Measurements from ENCODE around the gene CNGB1. TPM values are rescaled to one million over a fixed set of nuclear protein-coding genes. Genes with fewer than 3 reads are reported as not detected.

CNGB1 gene
- total RNA-seq, 2 experiments from 2014 or later = not detected

DNA sequence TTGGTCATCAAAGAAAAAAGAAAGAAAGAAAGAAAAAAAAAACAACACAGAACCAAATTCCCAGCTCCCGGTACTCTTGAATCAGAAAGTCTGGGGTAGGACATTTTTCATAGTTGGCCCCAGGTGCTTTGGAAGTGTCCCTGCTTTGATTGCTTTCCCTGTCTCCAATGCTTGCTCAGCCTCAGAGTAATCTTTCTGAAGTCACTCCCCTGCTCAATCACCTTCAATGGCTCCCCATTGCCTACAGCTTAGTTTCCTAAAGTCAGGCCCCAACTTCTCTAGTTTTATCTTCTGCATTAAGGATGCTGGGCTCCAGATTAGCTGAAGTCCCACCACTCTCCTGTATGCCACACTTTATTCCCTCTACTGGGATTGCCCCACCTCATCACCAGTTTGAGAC is 17.1 kb downstream of the CNGB1 start:
- TF ChIP-seq, protein P1, sequence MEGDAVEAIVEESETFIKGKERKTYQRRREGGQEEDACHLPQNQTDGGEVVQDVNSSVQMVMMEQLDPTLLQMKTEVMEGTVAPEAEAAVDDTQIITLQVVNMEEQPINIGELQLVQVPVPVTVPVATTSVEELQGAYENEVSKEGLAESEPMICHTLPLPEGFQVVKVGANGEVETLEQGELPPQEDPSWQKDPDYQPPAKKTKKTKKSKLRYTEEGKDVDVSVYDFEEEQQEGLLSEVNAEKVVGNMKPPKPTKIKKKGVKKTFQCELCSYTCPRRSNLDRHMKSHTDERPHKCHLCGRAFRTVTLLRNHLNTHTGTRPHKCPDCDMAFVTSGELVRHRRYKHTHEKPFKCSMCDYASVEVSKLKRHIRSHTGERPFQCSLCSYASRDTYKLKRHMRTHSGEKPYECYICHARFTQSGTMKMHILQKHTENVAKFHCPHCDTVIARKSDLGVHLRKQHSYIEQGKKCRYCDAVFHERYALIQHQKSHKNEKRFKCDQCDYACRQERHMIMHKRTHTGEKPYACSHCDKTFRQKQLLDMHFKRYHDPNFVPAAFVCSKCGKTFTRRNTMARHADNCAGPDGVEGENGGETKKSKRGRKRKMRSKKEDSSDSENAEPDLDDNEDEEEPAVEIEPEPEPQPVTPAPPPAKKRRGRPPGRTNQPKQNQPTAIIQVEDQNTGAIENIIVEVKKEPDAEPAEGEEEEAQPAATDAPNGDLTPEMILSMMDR (IDR thresholded peaks at IDR 0.05) = no peak
- ATAC-seq (no peak), DNase-seq (no peak)
- Mint-ChIP-seq H3K36me3 (ENCODE audit: low read depth) (no peaks in the 10 kb centered on the region), H3K9me3 (no peaks in the 10 kb centered on the region), H3K27ac (no peak overlapping the region), H3K4me1 (ENCODE audit: low read depth) (no peaks in the 10 kb centered on the region), H3K27me3 (no peaks in the 10 kb centered on the region), H3K4me3 (no peak overlapping the region)
- ChIA-PET CTCF (no interaction called here), POLR2A (no interaction called here)
- intact Hi-C loops (cut with micrococcal nuclease) = no loop called here

DNA sequence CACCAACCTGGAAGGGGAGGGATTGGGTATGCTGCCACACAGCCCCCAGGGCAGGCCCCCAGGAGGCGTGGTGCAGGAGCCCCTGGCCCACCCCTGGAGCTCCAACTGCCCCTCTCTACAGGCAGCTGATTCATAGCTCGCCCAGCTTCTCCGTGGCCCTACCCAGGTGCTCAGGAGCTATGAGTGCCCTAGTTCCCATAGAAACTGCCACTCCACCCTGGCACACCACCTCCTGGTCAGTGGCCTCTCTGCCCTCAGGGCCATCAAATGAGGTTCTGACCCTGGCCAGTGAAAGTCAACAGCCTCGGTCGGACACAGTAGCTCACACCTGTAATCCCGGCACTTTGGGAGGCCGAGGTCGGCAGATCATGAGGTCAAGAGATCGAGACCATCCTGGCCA is 18.0 kb downstream of the CNGB1 start:
- no peaks in the 10 kb centered on the region for H3K36me3 Mint-ChIP-seq (ENCODE audit: low read depth)
- DNase-seq (no peak), ATAC-seq (no peak)
- ChIA-PET CTCF (no interaction called here), POLR2A (no interaction called here)
- no peak overlapping the region for H3K27ac Mint-ChIP-seq
- H3K9me3 Mint-ChIP-seq = no peaks in the 10 kb centered on the region
- no peaks in the 10 kb centered on the region for H3K27me3 Mint-ChIP-seq
- no peaks in the 10 kb centered on the region for H3K4me1 Mint-ChIP-seq (ENCODE audit: low read depth)
- intact Hi-C loops (cut with micrococcal nuclease) = no loop called here
- TF ChIP-seq, protein P1 (IDR thresholded peaks at IDR 0.05) = no peak
- no peak overlapping the region for H3K4me3 Mint-ChIP-seq

GRCh38 chr16:57951204-57951960 is 19.5 kb downstream of the CNGB1 start:
- Mint-ChIP-seq H3K4me1 (ENCODE audit: low read depth) (no peaks in the 10 kb centered on the region), H3K27ac (no peak overlapping the region), H3K4me3 (no peak overlapping the region), H3K27me3 (no peaks in the 10 kb centered on the region), H3K36me3 (ENCODE audit: low read depth) (no peaks in the 10 kb centered on the region), H3K9me3 (no peaks in the 10 kb centered on the region)
- TF ChIP-seq, protein P1 (IDR thresholded peaks at IDR 0.05) = no peak
- DNase-seq (no peak), ATAC-seq (no peak)
- intact Hi-C loops (cut with micrococcal nuclease) = no loop called here
- ChIA-PET POLR2A (no interaction called here), CTCF (no interaction called here)

DNA sequence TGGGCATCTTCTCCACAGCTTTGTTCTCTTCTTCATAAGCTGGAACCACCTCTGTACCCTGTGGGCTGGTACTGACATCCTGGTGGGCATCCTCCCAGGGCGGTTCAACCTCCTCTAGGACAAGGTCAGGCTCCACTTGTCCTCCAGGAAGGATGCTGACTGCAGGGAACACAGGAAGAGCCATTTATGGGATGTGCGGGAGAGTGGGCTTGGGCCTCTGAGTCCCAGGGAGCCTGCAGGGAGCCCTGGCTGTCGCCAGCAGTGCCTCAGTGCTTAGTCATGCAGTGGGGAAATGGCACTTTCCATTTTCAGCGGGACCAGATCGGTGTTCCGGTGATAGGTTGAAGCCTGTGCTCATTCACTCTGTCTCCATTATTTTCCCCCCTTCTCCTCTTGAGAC is 20.5 kb downstream of the CNGB1 start:
- ChIA-PET POLR2A (no interaction called here), CTCF (no interaction called here)
- Mint-ChIP-seq H3K27ac (no peak overlapping the region), H3K9me3 (no peaks in the 10 kb centered on the region), H3K4me3 (no peak overlapping the region), H3K4me1 (ENCODE audit: low read depth) (no peaks in the 10 kb centered on the region), H3K36me3 (ENCODE audit: low read depth) (no peaks in the 10 kb centered on the region), H3K27me3 (no peaks in the 10 kb centered on the region)
- intact Hi-C loops (cut with micrococcal nuclease) = no loop called here
- no peak for ATAC-seq
- DNase-seq = no peak
- TF ChIP-seq, protein P1 (IDR thresholded peaks at IDR 0.05) = no peak

- POLR2A ChIA-PET = no interaction called here
- Mint-ChIP-seq H3K4me3 (no peak overlapping the region), H3K4me1 (ENCODE audit: low read depth) (no peaks in the 10 kb centered on the region), H3K9me3 (no peaks in the 10 kb centered on the region), H3K27me3 (no peaks in the 10 kb centered on the region), H3K36me3 (ENCODE audit: low read depth) (no peaks in the 10 kb centered on the region), H3K27ac (no peak overlapping the region)
- CTCF ChIA-PET = interaction anchor here (0.8 kb wide), 1 partner anchor 50 kb away, joined by 3 read pairs; no protein-coding TSS in a partner anchor
- TF ChIP-seq, protein P1 (IDR thresholded peaks at IDR 0.05) = no peak
- ATAC-seq (no peak), DNase-seq (no peak)
- intact Hi-C loops (cut with micrococcal nuclease) = no loop called here
Measured at GRCh38 chr16:57949595-57950238, 21.2 kb downstream of the CNGB1 start.
